ENCODE results near the gene MARCHF9.

MARCHF9 gene

GRCh38 chr12:57724936-57725740, 29.8 kb upstream of the MARCHF9 start:
- DNase-seq = no peak

GRCh38 chr12:57725851-57726150, 29.1 kb upstream of the MARCHF9 start:
- no peak for DNase-seq

GRCh38 chr12:57726151-57726883, 28.6 kb upstream of the MARCHF9 start:
- peak; percentile 85 for DNase-seq

GRCh38 chr12:57726884-57727757, 27.8 kb upstream of the MARCHF9 start:
- DNase-seq = no peak

GRCh38 chr12:57727758-57728395, 27.0 kb upstream of the MARCHF9 start:
- DNase-seq = no peak

- no peak for DNase-seq
Measured at GRCh38 chr12:57729321-57729844, 25.5 kb upstream of the MARCHF9 start.

- DNase-seq = no peak
Measured at GRCh38 chr12:57730336-57731067, 24.4 kb upstream of the MARCHF9 start.

- no peak for DNase-seq
Measured at GRCh38 chr12:57731411-57732080, 23.4 kb upstream of the MARCHF9 start.

GRCh38 chr12:57732270-57732669, 22.6 kb upstream of the MARCHF9 start:
- DNase-seq = no peak

- DNase-seq = no peak
Measured at GRCh38 chr12:57732726-57733593, 21.9 kb upstream of the MARCHF9 start.

- no peak for DNase-seq
Measured at GRCh38 chr12:57733928-57734327, 21.0 kb upstream of the MARCHF9 start.

- DNase-seq = no peak
Measured at GRCh38 chr12:57734591-57734990, 20.3 kb upstream of the MARCHF9 start.

- no peak for DNase-seq
Measured at GRCh38 chr12:57735198-57735855, 19.6 kb upstream of the MARCHF9 start.

- peak; percentile 14 for DNase-seq
Measured at GRCh38 chr12:57735952-57736740, 18.8 kb upstream of the MARCHF9 start.

- DNase-seq = no peak
Measured at GRCh38 chr12:57736741-57737466, 18.0 kb upstream of the MARCHF9 start.

- no peak for DNase-seq
Measured at GRCh38 chr12:57737467-57738460, 17.1 kb upstream of the MARCHF9 start.

- DNase-seq = no peak
Measured at GRCh38 chr12:57738661-57739237, 16.2 kb upstream of the MARCHF9 start, which contains the start of gene AGAP2. Gene AGAP2 (minus strand): TSS chr12:57738742. CDS start chr12:57738246, 496 bp downstream.

All from fibroblast of upper back skin (primary cell).